Activated CD4-positive, alpha-beta T cell treated with anti-CD3 and anti-CD28 coated beads, Interleukin-2, Interleukin-6, amounts not matched to agents 100 ng/mL and 50 ng/mL, durations not matched to agents 16 hours and 8 hours (primary cell): ENCODE data around the gene GPR151.
"Not testable (repeated sequence)": the region's sequence is repeated elsewhere in the genome, so short reads cannot be mapped to it uniquely, and the experiment has no call there.

Experiments used
- DNase-seq: peaks from one replicate; pipeline ENCODE4 v3.0.0-alpha.2; 2020

Gene GPR151

GRCh38 chr5:146516151-146516475 lies at the start of gene GPR151:
Gene GPR151, minus strand, starts transcription at chr5:146516190. Its CDS starts 77 bp downstream, at chr5:146516113.
- DNase-seq: no peak

- no peak for DNase-seq
Observed at GRCh38 chr5:146564007-146564762, 48.2 kb upstream of the GPR151 start.

GRCh38 chr5:146562461-146562860 lies 46.5 kb upstream of the GPR151 start:
- DNase-seq: no peak

GRCh38 chr5:146561711-146562110 lies 45.7 kb upstream of the GPR151 start:
- no peak for DNase-seq

GRCh38 chr5:146560205-146560812 lies 44.3 kb upstream of the GPR151 start:
- DNase-seq: no peak

- not testable (repeated sequence) for DNase-seq
Observed at GRCh38 chr5:146556884-146557283, 40.9 kb upstream of the GPR151 start.

GRCh38 chr5:146553446-146553845 lies 37.5 kb upstream of the GPR151 start:
- DNase-seq: no peak

GRCh38 chr5:146549615-146550014 lies 33.6 kb upstream of the GPR151 start:
- no peak for DNase-seq

GRCh38 chr5:146548781-146549449 lies 32.9 kb upstream of the GPR151 start:
- no peak for DNase-seq

GRCh38 chr5:146544232-146544631 lies 28.2 kb upstream of the GPR151 start:
- no peak for DNase-seq

GRCh38 chr5:146541958-146542849 lies 26.2 kb upstream of the GPR151 start:
- DNase-seq: peak; percentile 76

GRCh38 chr5:146540414-146540813 lies 24.4 kb upstream of the GPR151 start:
- DNase-seq: no peak

GRCh38 chr5:146539973-146540372 lies 24.0 kb upstream of the GPR151 start:
- DNase-seq: no peak

- no peak for DNase-seq
Observed at GRCh38 chr5:146538432-146538831, 22.4 kb upstream of the GPR151 start.

GRCh38 chr5:146533882-146534281 lies 17.9 kb upstream of the GPR151 start:
- no peak for DNase-seq

- DNase-seq: peak; percentile 84
Observed at GRCh38 chr5:146533260-146533857, 17.4 kb upstream of the GPR151 start.

GRCh38 chr5:146529984-146530383 lies 14.0 kb upstream of the GPR151 start:
- no peak for DNase-seq

- no peak for DNase-seq
Observed at GRCh38 chr5:146528236-146528635, 12.2 kb upstream of the GPR151 start.

- no peak for DNase-seq
Observed at GRCh38 chr5:146527785-146528184, 11.8 kb upstream of the GPR151 start.

GRCh38 chr5:146523698-146524097 lies 7.7 kb upstream of the GPR151 start:
- no peak for DNase-seq

- no peak for DNase-seq
Observed at GRCh38 chr5:146521403-146522106, 5.6 kb upstream of the GPR151 start.

- DNase-seq: no peak
Observed at GRCh38 chr5:146520731-146521130, 4.7 kb upstream of the GPR151 start.
